ENCODE measurements around the gene MCC.

MCC gene

DNA sequence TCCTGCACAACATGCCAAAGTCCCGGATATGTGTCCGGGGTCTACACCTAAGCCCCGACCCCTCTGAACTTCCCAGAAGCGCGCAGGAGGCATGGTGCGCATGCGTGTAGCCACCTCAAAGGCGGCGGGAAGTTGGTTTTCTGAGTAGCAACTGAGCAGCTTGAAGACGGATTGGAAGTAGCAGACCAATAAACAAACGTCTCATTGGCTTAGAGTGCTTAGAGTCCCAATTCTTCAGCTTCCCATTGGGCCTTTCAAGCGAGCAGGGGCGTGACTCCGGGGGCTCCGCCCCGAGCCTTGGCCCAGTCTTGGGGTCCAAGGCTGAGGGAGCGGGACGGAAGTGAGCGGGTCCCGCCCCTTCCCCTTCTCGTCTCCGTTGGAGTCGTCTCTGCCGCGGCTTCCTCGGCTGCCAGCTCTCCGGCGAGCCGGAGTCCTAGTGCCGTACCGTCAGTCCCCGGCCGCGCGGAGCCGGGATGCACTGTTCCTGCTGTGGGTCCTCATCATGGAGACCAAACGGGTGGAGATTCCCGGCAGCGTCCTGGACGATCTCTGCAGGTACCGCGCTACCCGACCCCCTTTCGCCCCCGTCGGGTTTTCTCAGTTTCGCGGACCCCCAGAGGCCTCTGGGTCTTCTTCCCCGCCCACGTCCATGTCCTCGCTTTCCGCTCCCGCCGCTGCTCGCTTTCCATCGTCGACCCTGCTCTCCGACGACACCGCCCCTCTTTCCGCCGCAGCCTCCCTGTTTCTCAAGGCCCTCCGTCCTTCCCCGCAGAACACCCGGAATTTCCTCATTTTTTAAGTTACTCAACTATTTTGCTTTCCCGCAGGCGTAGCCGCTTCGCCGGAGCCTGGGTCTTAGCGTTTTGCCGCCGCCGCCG lies 511.6 kb downstream of the MCC start, which contains the start of gene DCP2 (continued):
- TF ChIP-seq, protein P1, sequence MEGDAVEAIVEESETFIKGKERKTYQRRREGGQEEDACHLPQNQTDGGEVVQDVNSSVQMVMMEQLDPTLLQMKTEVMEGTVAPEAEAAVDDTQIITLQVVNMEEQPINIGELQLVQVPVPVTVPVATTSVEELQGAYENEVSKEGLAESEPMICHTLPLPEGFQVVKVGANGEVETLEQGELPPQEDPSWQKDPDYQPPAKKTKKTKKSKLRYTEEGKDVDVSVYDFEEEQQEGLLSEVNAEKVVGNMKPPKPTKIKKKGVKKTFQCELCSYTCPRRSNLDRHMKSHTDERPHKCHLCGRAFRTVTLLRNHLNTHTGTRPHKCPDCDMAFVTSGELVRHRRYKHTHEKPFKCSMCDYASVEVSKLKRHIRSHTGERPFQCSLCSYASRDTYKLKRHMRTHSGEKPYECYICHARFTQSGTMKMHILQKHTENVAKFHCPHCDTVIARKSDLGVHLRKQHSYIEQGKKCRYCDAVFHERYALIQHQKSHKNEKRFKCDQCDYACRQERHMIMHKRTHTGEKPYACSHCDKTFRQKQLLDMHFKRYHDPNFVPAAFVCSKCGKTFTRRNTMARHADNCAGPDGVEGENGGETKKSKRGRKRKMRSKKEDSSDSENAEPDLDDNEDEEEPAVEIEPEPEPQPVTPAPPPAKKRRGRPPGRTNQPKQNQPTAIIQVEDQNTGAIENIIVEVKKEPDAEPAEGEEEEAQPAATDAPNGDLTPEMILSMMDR (tag by site-specific recombination; IDR thresholded peaks at IDR 0.05) = peak; percentile 59; the same call in 1 of the 2 replicates
- TF ChIP-seq HOXC10 (CRISPR knock-in tag; IDR thresholded peaks at IDR 0.05) = no peak
- TF ChIP-seq ZNF548 (tag by site-specific recombination; IDR thresholded peaks at IDR 0.05) = no peak
- TF ChIP-seq, protein P2, sequence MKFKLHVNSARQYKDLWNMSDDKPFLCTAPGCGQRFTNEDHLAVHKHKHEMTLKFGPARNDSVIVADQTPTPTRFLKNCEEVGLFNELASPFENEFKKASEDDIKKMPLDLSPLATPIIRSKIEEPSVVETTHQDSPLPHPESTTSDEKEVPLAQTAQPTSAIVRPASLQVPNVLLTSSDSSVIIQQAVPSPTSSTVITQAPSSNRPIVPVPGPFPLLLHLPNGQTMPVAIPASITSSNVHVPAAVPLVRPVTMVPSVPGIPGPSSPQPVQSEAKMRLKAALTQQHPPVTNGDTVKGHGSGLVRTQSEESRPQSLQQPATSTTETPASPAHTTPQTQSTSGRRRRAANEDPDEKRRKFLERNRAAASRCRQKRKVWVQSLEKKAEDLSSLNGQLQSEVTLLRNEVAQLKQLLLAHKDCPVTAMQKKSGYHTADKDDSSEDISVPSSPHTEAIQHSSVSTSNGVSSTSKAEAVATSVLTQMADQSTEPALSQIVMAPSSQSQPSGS (tag by site-specific recombination; IDR thresholded peaks at IDR 0.05; ENCODE audit: low read depth) = 0 out of 2 replicates have a peak, but pooled peaks have one; percentile 13
- TF ChIP-seq SETDB1 (IDR thresholded peaks at IDR 0.05; ENCODE audit: insufficient read length, low read length) = peak; percentile 83
- peak; percentile 81 for TF ChIP-seq ZFHX2 (tag by site-specific recombination; conservative IDR thresholded peaks at IDR 0.05)
- TF ChIP-seq, protein P3, sequence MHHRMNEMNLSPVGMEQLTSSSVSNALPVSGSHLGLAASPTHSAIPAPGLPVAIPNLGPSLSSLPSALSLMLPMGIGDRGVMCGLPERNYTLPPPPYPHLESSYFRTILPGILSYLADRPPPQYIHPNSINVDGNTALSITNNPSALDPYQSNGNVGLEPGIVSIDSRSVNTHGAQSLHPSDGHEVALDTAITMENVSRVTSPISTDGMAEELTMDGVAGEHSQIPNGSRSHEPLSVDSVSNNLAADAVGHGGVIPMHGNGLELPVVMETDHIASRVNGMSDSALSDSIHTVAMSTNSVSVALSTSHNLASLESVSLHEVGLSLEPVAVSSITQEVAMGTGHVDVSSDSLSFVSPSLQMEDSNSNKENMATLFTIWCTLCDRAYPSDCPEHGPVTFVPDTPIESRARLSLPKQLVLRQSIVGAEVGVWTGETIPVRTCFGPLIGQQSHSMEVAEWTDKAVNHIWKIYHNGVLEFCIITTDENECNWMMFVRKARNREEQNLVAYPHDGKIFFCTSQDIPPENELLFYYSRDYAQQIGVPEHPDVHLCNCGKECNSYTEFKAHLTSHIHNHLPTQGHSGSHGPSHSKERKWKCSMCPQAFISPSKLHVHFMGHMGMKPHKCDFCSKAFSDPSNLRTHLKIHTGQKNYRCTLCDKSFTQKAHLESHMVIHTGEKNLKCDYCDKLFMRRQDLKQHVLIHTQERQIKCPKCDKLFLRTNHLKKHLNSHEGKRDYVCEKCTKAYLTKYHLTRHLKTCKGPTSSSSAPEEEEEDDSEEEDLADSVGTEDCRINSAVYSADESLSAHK (tag by site-specific recombination; IDR thresholded peaks at IDR 0.05) = peak; percentile 98
- no peak for TF ChIP-seq SCRT2 (tag by site-specific recombination; IDR thresholded peaks at IDR 0.05)
- TF ChIP-seq, protein P4, sequence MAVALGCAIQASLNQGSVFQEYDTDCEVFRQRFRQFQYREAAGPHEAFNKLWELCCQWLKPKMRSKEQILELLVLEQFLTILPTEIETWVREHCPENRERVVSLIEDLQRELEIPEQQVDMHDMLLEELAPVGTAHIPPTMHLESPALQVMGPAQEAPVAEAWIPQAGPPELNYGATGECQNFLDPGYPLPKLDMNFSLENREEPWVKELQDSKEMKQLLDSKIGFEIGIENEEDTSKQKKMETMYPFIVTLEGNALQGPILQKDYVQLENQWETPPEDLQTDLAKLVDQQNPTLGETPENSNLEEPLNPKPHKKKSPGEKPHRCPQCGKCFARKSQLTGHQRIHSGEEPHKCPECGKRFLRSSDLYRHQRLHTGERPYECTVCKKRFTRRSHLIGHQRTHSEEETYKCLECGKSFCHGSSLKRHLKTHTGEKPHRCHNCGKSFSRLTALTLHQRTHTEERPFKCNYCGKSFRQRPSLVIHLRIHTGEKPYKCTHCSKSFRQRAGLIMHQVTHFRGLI (tag by site-specific recombination; IDR thresholded peaks at IDR 0.05) = no peak
- peak; percentile 97 for TF ChIP-seq GLIS2 (tag by site-specific recombination; IDR thresholded peaks at IDR 0.05)
- no peak for TF ChIP-seq ZNF266 (tag by site-specific recombination; IDR thresholded peaks at IDR 0.05; ENCODE audit: low read depth)
- TF ChIP-seq FEZF1 (tag by site-specific recombination; IDR thresholded peaks at IDR 0.05) = no peak
- TF ChIP-seq ZNF211 (tag by site-specific recombination; IDR thresholded peaks at IDR 0.05; ENCODE audit: low read depth) = no peak
- peak; percentile 83; the same call in 1 of the 2 replicates for TF ChIP-seq KLF16 (tag by site-specific recombination; IDR thresholded peaks at IDR 0.05)
- TF ChIP-seq ZNF768 (tag by site-specific recombination; IDR thresholded peaks at IDR 0.05) = no peak
- 0 out of 2 replicates have a peak, but pooled peaks have one; percentile 8 for TF ChIP-seq ZNF585B (tag by site-specific recombination; IDR thresholded peaks at IDR 0.05)
- TF ChIP-seq ZSCAN16 (tag by site-specific recombination; IDR thresholded peaks at IDR 0.05) = 0 out of 2 replicates have a peak, but pooled peaks have one; percentile 52
- TF ChIP-seq ZNF747 (tag by site-specific recombination; IDR thresholded peaks at IDR 0.05) = no peak
- no peak for TF ChIP-seq ZNF571 (tag by site-specific recombination; IDR thresholded peaks at IDR 0.05)
- peak; percentile 71; the same call in 1 of the 2 replicates for TF ChIP-seq ZNF561 (tag by site-specific recombination; IDR thresholded peaks at IDR 0.05; ENCODE audit: borderline replicate concordance)
- peak; percentile 98 for TF ChIP-seq SP2 (tag by site-specific recombination; IDR thresholded peaks at IDR 0.05)
- TF ChIP-seq, protein P5, sequence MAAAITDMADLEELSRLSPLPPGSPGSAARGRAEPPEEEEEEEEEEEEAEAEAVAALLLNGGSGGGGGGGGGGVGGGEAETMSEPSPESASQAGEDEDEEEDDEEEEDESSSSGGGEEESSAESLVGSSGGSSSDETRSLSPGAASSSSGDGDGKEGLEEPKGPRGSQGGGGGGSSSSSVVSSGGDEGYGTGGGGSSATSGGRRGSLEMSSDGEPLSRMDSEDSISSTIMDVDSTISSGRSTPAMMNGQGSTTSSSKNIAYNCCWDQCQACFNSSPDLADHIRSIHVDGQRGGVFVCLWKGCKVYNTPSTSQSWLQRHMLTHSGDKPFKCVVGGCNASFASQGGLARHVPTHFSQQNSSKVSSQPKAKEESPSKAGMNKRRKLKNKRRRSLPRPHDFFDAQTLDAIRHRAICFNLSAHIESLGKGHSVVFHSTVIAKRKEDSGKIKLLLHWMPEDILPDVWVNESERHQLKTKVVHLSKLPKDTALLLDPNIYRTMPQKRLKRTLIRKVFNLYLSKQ (tag by site-specific recombination; IDR thresholded peaks at IDR 0.05; ENCODE audit: borderline replicate concordance) = no peak; the same call in 1 of the 2 replicates
- TF ChIP-seq ZNF341 (tag by site-specific recombination; IDR thresholded peaks at IDR 0.05; ENCODE audit: low read depth) = peak; percentile 47; the same call in 1 of the 2 replicates
- TF ChIP-seq, protein P6, sequence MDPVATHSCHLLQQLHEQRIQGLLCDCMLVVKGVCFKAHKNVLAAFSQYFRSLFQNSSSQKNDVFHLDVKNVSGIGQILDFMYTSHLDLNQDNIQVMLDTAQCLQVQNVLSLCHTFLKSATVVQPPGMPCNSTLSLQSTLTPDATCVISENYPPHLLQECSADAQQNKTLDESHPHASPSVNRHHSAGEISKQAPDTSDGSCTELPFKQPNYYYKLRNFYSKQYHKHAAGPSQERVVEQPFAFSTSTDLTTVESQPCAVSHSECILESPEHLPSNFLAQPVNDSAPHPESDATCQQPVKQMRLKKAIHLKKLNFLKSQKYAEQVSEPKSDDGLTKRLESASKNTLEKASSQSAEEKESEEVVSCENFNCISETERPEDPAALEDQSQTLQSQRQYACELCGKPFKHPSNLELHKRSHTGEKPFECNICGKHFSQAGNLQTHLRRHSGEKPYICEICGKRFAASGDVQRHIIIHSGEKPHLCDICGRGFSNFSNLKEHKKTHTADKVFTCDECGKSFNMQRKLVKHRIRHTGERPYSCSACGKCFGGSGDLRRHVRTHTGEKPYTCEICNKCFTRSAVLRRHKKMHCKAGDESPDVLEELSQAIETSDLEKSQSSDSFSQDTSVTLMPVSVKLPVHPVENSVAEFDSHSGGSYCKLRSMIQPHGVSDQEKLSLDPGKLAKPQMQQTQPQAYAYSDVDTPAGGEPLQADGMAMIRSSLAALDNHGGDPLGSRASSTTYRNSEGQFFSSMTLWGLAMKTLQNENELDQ (tag by site-specific recombination; IDR thresholded peaks at IDR 0.05; ENCODE audit: low read depth) = no peak
- TF ChIP-seq MEIS1 (CRISPR knock-in tag; IDR thresholded peaks at IDR 0.05; ENCODE audit: borderline replicate concordance) = no peak
- no peak for TF ChIP-seq ZNF114 (tag by site-specific recombination; IDR thresholded peaks at IDR 0.05)
